SIG-M5 treated with dmso at 0.1 percent for 504 hours (cell line): ENCODE data around the gene CTLA4.
"Not testable (repeated sequence)": the region's sequence is repeated elsewhere in the genome, so short reads cannot be mapped to it uniquely, and the experiment has no call there.

Experiments used
- DNase-seq: peaks from one replicate; lab custom pipeline; 2025; ENCODE audit not compliant: unreplicated experiment; lab: John Stamatoyannopoulos, UW

Gene CTLA4

GRCh38 chr2:203857656-203858055 is 9.9 kb upstream of the CTLA4 start:
- no peak for DNase-seq

DNA sequence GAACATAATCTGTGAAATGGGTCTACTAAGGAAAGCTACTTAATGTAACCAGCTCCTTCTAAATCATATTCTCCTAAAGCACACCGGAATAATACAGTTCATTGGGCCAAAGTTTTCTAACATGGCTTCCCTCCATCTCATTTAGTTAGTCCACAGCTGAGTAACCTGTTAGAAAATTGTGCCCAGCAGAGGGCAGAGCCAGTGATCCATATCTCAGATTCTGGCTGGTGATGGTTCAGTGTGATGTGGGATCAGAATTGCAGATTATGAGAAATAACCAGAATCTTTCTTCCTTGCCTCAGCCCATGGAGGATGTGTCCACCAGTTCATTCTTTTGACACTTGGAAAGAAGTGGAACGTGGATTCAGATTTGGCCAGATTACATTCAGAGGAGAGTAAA is 9.4 kb upstream of the CTLA4 start:
- no peak for DNase-seq

- no peak for DNase-seq
Measured at GRCh38 chr2:203859030-203859789, 8.4 kb upstream of the CTLA4 start.

DNA sequence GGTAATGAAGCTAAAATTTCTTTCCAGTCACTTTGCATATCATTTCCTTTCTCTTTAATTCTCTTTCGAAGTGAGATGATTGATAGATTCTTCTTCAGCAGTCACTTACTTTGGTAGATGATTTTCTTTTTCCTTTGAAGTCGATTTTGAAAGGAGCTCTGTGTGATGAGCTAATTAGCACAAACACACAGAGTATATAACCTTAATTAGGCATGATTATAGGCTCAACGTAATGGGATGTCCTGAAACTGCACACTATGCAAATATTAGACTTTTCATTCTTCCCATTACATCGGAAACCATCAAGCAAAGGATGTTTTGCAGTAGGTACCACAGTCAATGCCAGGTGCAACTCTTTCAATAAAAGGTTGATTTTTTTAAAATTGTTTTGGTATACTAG is 6.4 kb upstream of the CTLA4 start:
- no peak for DNase-seq

DNA sequence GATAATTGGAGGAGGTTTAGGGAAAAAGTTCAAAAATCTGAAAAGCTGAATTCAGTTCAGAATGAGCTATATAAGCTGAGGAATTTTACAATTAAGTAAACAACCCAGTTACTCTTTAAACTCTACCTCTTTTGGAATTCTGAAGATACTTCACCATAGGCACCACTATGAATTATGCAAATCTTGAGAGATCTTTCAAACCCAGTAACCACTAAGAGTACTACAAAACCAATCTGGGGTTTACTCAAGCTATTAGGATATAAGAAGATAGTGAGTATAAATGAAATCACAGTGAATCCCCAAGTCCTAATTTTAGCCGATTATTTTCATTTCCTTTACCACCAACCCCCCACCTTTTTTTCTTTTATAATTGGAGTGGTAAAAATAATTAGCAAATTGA is 6.0 kb upstream of the CTLA4 start:
- DNase-seq: no peak

DNA sequence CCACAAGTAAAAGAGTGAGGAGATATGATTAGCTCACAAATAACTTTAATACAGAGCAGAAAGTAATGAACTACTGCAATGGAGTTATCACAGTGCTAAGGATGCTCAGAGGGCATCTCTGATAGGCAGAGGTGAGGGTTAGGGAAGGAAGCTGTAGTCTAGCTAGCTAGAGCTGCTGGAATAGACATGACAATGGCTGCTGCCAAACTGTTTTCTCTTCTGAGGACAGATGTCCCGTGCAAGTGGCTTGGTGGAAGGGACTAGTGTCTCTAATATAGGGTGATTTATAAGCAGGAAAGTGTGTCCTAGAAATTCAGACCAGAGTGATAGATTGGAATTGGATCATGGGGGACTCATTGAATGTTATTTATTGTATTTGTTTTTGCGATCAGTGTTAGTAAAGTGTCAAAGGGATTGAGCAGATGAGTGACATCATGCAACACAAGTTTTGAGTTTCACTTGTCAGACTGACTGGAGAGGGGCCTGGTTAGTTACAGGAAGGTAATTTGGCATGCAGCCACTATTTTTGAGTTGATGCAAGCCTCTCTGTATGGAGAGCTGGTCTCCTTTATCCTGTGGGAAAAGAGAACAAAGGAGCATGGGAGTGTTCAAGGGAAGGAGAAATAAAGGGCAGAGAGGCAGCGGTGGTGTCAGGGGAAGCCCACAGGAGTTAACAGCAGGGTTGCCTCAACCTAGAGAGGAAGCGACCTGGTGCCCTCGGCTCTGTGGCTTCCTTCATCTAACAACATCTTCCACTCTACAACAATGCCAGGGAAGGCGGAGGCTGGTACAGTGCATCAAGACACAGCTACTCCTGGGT is 1.9 kb downstream of the CTLA4 start:
- no peak for DNase-seq

DNA sequence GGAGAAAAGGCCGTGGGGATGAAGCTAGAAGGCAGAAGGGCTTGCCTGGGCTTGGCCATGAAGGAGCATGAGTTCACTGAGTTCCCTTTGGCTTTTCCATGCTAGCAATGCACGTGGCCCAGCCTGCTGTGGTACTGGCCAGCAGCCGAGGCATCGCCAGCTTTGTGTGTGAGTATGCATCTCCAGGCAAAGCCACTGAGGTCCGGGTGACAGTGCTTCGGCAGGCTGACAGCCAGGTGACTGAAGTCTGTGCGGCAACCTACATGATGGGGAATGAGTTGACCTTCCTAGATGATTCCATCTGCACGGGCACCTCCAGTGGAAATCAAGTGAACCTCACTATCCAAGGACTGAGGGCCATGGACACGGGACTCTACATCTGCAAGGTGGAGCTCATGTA is 2.9 kb downstream of the CTLA4 start:
- DNase-seq: no peak

- no peak for DNase-seq
Measured at GRCh38 chr2:203870941-203871340, 3.4 kb downstream of the CTLA4 start.

GRCh38 chr2:203871371-203871983 is 3.9 kb downstream of the CTLA4 start:
- DNase-seq: peak; percentile 72

DNA sequence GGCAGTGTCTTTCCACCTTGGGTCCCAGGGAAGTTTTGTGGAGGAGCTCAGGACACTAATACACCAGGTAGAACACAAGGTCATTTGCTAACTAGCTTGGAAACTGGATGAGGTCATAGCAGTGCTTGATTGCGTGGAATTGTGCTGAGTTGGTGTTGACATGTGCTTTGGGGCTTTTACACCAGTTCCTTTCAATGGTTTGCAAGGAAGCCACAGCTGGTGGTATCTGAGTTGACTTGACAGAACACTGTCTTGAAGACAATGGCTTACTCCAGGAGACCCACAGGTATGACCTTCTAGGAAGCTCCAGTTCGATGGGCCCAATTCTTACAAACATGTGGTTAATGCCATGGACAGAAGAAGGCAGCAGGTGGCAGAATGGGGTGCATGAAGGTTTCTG is 5.9 kb downstream of the CTLA4 start:
- no peak for DNase-seq

- no peak for DNase-seq
Measured at GRCh38 chr2:203873921-203874631, 6.5 kb downstream of the CTLA4 start.

DNA sequence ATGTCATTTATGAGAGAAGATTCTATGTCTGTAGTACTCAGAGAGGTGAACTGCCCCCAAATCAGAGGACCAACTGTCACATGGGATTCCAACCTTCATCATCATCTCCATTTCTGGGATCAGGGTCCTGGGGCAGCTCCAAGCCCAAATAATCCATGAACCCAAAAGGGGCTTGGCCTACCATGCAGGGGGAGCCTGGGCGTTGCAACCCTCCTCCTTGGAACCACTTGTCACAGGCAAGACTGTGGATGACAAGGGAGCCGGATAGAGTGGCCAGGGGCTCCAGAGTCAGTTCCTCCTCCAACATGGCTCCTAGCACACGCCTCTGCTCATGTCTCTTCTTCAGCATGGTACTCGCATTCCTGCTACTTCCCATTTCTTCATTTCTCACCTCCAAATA is 7.9 kb downstream of the CTLA4 start:
- no peak for DNase-seq

- DNase-seq: no peak
Measured at GRCh38 chr2:203876328-203876727, 8.8 kb downstream of the CTLA4 start.

DNA sequence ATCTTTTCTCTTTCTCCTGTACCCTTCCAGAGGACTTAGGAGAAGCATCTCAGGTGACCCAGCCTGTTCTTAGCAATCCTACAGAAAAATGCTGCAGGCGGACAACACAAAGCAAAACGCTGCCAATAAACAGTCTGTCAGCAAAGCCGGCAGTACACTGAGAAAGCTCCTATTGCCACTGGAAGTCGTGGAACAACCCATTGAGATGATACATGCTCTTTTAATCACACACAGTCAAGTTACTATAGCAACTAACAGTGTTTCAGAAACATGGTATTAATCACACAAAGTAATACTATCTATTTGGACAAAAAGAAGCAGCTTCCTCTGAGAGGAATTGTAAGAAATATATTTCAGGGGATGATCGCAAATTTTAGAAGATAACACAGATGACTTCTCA is 10.5 kb downstream of the CTLA4 start:
- DNase-seq: no peak

DNA sequence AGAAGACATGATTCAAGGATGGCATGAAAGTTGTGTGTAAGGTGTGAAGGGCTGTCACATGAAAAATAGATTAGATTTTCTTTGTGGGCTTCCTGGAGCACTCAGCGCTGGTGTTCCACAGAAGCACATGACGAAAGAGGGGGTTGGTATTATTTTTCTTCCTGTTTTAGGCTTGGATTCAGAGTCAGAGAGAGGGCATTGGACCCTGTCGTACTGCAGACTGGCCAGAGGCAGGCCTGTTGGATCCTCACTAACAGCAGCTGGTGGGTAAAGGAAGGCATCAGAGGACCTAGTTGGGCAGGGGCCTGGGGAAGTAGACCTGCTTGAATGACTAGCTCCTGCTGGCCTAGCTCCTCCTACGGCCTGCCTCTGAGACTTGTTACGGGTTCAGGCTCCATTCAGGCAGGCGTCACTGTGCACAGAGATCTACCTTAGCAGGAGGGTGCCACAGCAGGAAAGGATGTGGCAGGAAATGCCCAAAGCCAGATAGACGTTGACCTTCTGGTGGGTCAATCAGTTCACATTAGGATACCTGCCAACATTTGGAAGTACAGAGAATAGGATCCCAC is 13.1 kb downstream of the CTLA4 start:
- no peak for DNase-seq

- not testable (repeated sequence) for DNase-seq
Measured at GRCh38 chr2:203881185-203881584, 13.6 kb downstream of the CTLA4 start.

DNA sequence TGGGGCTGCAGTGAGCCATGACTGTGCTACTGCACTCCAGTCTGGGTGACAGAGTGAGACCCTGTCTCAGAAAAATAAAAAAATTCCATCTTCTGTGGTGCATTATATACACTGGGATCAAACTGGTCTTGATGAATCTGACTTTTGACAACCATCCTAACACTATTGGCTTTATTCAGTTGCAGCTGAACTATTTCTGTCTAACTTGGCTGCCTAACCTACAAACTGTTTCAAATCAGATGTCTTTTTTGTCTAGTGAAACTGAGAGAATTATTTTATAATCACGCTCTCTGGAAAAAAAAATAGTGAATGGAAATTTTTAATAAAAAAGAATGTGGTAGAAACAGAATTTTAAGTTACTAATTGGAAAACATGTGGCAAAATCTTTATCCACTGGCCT is 15.0 kb downstream of the CTLA4 start:
- DNase-seq: no peak

- no peak for DNase-seq
Measured at GRCh38 chr2:203886661-203887151, 19.1 kb downstream of the CTLA4 start.

- no peak for DNase-seq
Measured at GRCh38 chr2:203887677-203888076, 20.1 kb downstream of the CTLA4 start.

- DNase-seq: no peak
Measured at GRCh38 chr2:203889542-203889941, 22.0 kb downstream of the CTLA4 start.

DNA sequence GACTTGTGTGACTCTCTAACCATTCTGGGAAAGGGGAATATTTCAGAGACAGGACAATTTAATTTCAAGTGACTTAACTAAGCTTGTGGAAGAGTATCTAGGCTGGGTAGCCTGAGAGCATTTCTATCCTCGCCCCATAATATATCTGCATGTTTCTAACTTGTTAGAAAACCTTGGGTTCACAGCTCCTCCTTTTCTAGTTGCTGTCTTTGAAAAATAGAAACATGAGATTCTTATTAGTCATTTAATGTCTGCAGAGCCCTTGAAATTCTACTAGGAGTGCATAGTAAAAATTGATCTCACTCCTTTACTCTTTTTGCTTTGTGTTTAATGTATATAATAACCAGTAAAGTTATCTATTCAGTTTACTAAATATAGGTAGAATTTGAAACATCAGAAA is 22.4 kb downstream of the CTLA4 start:
- DNase-seq: no peak
